ENCODE data around the gene TAGLN.
A peak's percentile ranks its signal among the peaks of the same experiment; 100 is the strongest.

TAGLN gene

DNA sequence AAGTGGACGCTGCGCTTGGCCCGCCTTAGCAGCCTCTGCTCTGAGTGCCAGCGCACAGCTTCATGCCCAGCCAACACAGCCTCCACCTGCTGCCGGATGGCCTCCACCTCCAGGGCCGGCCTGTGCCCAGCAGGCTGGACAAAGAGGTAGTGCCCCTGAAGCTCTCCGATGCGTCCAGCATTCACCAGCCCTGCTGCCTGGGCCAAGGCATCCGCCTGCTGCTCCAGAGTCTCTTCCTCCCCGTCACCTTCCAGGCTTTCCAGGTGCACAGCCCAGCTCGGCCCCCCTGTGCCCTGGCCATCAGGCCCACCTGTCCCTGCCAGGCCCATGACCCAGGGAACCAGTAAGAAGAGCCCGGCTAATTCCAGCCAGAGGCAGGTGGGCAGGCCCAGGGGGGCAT lies 30.2 kb downstream of the TAGLN start:
- Histone ChIP-seq H3K4me3 (ENCODE audit: low read length) (no peak overlapping the region), H3K36me3 (ENCODE audit: insufficient read depth, low read length) (peaks cover 48% of the 10 kb centered on the region), H3K4me2 (ENCODE audit: low read length) (no peak overlapping the region), H3K9me3 (replicated peaks; ENCODE audit: low read length) (no peaks in the 10 kb centered on the region), H3K4me1 (ENCODE audit: control insufficient read depth, insufficient read depth, low read length) (peaks cover 28% of the 10 kb centered on the region), H3K9ac (ENCODE audit: low read depth, low read length) (no peak overlapping the region), H3K27me3 (ENCODE audit: control insufficient read depth, insufficient read depth, low read length) (no peaks in the 10 kb centered on the region)

GRCh38 chr11:117229931-117230285 lies 30.7 kb downstream of the TAGLN start:
- Histone ChIP-seq H3K4me2 (ENCODE audit: low read length) (peak overlapping the region; percentile 99), H3K4me1 (ENCODE audit: control insufficient read depth, insufficient read depth, low read length) (peaks cover 28% of the 10 kb centered on the region), H3K9me3 (replicated peaks; ENCODE audit: low read length) (no peaks in the 10 kb centered on the region), H3K36me3 (ENCODE audit: insufficient read depth, low read length) (peaks cover 46% of the 10 kb centered on the region), H3K9ac (ENCODE audit: low read depth, low read length) (peak overlapping the region; percentile 99), H3K27me3 (ENCODE audit: control insufficient read depth, insufficient read depth, low read length) (no peaks in the 10 kb centered on the region), H3K4me3 (ENCODE audit: low read length) (peak overlapping the region; percentile 100)

DNA sequence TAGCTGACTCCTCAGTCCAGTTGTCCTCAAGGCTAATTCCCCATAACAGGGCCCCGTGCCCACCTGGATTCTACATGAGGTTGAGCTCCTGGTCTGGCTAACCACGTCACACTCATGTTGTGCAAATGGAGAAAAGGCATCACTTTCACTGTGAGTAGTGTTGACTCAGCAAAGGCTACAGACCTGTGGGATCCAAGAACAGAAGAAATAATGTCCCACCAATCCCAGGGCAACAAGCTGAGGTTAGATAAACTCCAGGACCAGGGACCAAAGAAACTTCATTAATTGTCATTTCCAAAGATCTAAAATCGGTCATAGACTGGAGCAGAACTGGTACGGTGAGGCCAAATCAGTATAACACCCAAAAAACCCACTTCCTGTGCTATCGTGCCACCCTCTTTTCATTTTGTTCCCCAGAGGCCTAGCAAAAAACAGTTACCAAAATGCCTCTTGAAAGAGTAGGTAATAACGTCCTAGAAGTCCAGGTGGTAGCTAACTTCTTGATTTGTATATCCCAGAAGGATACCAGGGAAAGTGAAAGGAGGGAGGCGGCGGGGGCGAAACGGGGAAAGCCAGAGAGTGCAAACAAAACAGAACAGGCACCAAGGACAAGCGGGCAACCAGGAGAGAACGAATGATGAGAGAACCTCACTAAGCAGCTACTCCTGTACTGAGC lies 31.3 kb downstream of the TAGLN start:
- H3K27me3 ChIP-seq (ENCODE audit: control insufficient read depth, insufficient read depth, low read length) = no peaks in the 10 kb centered on the region
- H3K4me1 ChIP-seq (ENCODE audit: control insufficient read depth, insufficient read depth, low read length) = peaks cover 28% of the 10 kb centered on the region
- peak overlapping the region; percentile 100 for H3K4me3 ChIP-seq (ENCODE audit: low read length)
- H3K9me3 ChIP-seq (replicated peaks; ENCODE audit: low read length) = no peaks in the 10 kb centered on the region
- peak overlapping the region; percentile 99 for H3K4me2 ChIP-seq (ENCODE audit: low read length)
- peaks cover 44% of the 10 kb centered on the region for H3K36me3 ChIP-seq (ENCODE audit: insufficient read depth, low read length)
- H3K9ac ChIP-seq (ENCODE audit: low read depth, low read length) = peak overlapping the region; percentile 99

DNA sequence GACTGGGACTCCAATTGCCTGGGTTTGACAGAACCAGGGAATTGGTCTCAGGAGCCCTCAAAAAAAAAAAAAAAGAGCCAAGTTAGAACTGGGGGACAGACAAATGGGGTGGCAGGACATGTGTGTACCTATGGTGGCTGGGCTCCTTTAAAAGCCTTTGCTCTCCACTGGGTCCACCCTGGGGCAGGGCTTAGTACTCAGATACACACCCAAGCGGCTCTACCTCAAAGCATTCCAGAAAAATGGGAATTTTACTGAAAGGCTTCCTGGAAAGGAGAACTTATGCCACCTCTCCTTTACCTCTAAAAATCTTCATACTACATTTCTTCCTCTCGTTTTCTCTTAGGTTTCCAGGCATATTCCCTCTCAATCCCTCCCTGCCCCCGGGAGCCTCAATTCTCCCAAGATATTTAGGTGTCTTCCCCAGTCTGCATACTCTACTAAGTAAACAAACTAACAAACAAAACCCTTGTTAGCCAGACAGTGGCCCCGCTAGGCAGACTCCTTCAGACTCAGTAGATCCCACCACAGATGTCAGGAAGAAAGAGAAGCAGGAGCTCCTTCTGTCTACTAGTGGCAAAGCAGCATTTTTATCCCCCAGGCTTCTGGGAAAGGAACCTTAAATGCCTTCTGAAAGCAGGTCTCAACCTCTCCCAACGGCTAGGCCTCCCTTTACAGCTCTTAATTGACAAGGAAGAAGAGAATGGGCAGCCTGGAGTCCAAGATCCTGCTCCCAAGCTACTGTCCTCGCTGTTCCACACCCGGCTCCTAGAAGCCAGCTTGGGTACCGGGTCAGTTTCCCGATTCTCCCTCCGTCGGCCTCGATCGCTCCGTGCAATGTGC lies 32.0 kb downstream of the TAGLN start:
- peak overlapping the region; percentile 99 for H3K4me2 ChIP-seq (ENCODE audit: low read length)
- H3K27me3 ChIP-seq (ENCODE audit: control insufficient read depth, insufficient read depth, low read length) = no peaks in the 10 kb centered on the region
- no peaks in the 10 kb centered on the region for H3K9me3 ChIP-seq (replicated peaks; ENCODE audit: low read length)
- H3K4me1 ChIP-seq (ENCODE audit: control insufficient read depth, insufficient read depth, low read length) = peaks cover 28% of the 10 kb centered on the region
- peaks cover 38% of the 10 kb centered on the region for H3K36me3 ChIP-seq (ENCODE audit: insufficient read depth, low read length)
- peak overlapping the region; percentile 99 for H3K9ac ChIP-seq (ENCODE audit: low read depth, low read length)
- peak overlapping the region; percentile 100 for H3K4me3 ChIP-seq (ENCODE audit: low read length)

- Histone ChIP-seq H3K4me3 (ENCODE audit: low read length) (peak within 1 kb of the TSS; percentile 100), H3K4me1 (ENCODE audit: control insufficient read depth, insufficient read depth, low read length) (peaks cover 28% of the 10 kb centered on the region), H3K9ac (ENCODE audit: low read depth, low read length) (peak within 1 kb of the TSS; percentile 99), H3K9me3 (replicated peaks; ENCODE audit: low read length) (no peaks in the 10 kb centered on the region), H3K36me3 (ENCODE audit: insufficient read depth, low read length) (peaks cover 36% of the 10 kb centered on the region), H3K27me3 (ENCODE audit: control insufficient read depth, insufficient read depth, low read length) (no peaks in the 10 kb centered on the region), H3K4me2 (ENCODE audit: low read length) (peak within 1 kb of the TSS; percentile 99)
These were observed 32.6 kb downstream of the TAGLN start, which contains the start of gene PCSK7 for GRCh38 chr11:117231842-117232091. Gene PCSK7, minus strand, starts transcription at chr11:117232073. Its CDS starts 2,229 bp downstream, at chr11:117229844.

- peak within 1 kb of the TSS; percentile 99 for H3K4me2 ChIP-seq (ENCODE audit: low read length)
- peak within 1 kb of the TSS; percentile 100 for H3K4me3 ChIP-seq (ENCODE audit: low read length)
- H3K27me3 ChIP-seq (ENCODE audit: control insufficient read depth, insufficient read depth, low read length) = no peaks in the 10 kb centered on the region
- no peaks in the 10 kb centered on the region for H3K9me3 ChIP-seq (replicated peaks; ENCODE audit: low read length)
- peak within 1 kb of the TSS; percentile 99 for H3K9ac ChIP-seq (ENCODE audit: low read depth, low read length)
- H3K4me1 ChIP-seq (ENCODE audit: control insufficient read depth, insufficient read depth, low read length) = peaks cover 28% of the 10 kb centered on the region
- H3K36me3 ChIP-seq (ENCODE audit: insufficient read depth, low read length) = peaks cover 31% of the 10 kb centered on the region
These were observed 33.1 kb downstream of the TAGLN start, which contains the start of gene RNF214 for GRCh38 chr11:117232092-117232878. Gene RNF214, plus strand, starts transcription at chr11:117232671. Its CDS starts 1,602 bp downstream, at chr11:117234273.

- Histone ChIP-seq H3K4me2 (ENCODE audit: low read length) (peak overlapping the region; percentile 92), H3K9me3 (replicated peaks; ENCODE audit: low read length) (no peaks in the 10 kb centered on the region), H3K4me1 (ENCODE audit: control insufficient read depth, insufficient read depth, low read length) (peaks cover 28% of the 10 kb centered on the region), H3K27me3 (ENCODE audit: control insufficient read depth, insufficient read depth, low read length) (no peaks in the 10 kb centered on the region), H3K9ac (ENCODE audit: low read depth, low read length) (peak overlapping the region; percentile 85), H3K4me3 (ENCODE audit: low read length) (peak overlapping the region; percentile 100), H3K36me3 (ENCODE audit: insufficient read depth, low read length) (peaks cover 26% of the 10 kb centered on the region)
These were observed 33.8 kb downstream of the TAGLN start for GRCh38 chr11:117232911-117233409.

- Histone ChIP-seq H3K9me3 (replicated peaks; ENCODE audit: low read length) (no peaks in the 10 kb centered on the region), H3K4me2 (ENCODE audit: low read length) (no peak overlapping the region), H3K4me3 (ENCODE audit: low read length) (no peak overlapping the region), H3K36me3 (ENCODE audit: insufficient read depth, low read length) (peaks cover 11% of the 10 kb centered on the region), H3K4me1 (ENCODE audit: control insufficient read depth, insufficient read depth, low read length) (peaks cover 24% of the 10 kb centered on the region), H3K27me3 (ENCODE audit: control insufficient read depth, insufficient read depth, low read length) (no peaks in the 10 kb centered on the region), H3K9ac (ENCODE audit: low read depth, low read length) (peak overlapping the region; percentile 33)
These were observed 39.1 kb downstream of the TAGLN start for GRCh38 chr11:117238221-117238620.

GRCh38 chr11:117239295-117239694 lies 40.1 kb downstream of the TAGLN start:
- Histone ChIP-seq H3K4me1 (ENCODE audit: control insufficient read depth, insufficient read depth, low read length) (peaks cover 14% of the 10 kb centered on the region), H3K9me3 (replicated peaks; ENCODE audit: low read length) (no peaks in the 10 kb centered on the region), H3K4me2 (ENCODE audit: low read length) (peak overlapping the region; percentile 13), H3K36me3 (ENCODE audit: insufficient read depth, low read length) (peaks cover 18% of the 10 kb centered on the region), H3K27me3 (ENCODE audit: control insufficient read depth, insufficient read depth, low read length) (no peaks in the 10 kb centered on the region), H3K9ac (ENCODE audit: low read depth, low read length) (no peak overlapping the region), H3K4me3 (ENCODE audit: low read length) (no peak overlapping the region)

DNA sequence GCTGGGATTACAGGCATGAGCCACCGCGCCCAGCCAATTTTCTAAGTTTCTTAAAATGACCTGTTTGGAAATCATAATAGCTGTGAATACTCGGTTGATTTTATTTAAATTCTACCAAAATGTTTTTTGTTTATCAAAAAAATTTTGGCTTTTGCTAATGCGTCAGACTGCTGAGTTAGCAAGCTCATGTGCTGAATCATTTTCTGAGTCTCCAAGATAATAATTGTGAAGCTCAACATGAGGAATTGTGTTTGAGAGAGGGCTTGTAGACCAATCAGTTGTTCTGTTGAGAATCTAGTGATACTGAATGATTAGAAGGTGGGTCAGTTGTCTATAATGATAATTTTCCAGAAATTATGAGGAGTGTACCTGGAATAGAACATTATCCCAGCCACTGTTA lies 49.2 kb downstream of the TAGLN start:
- no peak overlapping the region for H3K4me2 ChIP-seq (ENCODE audit: low read length)
- H3K4me3 ChIP-seq (ENCODE audit: low read length) = no peak overlapping the region
- peaks cover 40% of the 10 kb centered on the region for H3K36me3 ChIP-seq (ENCODE audit: insufficient read depth, low read length)
- H3K9me3 ChIP-seq (replicated peaks; ENCODE audit: low read length) = no peaks in the 10 kb centered on the region
- no peaks in the 10 kb centered on the region for H3K27me3 ChIP-seq (ENCODE audit: control insufficient read depth, insufficient read depth, low read length)
- no peaks in the 10 kb centered on the region for H3K4me1 ChIP-seq (ENCODE audit: control insufficient read depth, insufficient read depth, low read length)
- H3K9ac ChIP-seq (ENCODE audit: low read depth, low read length) = no peak overlapping the region

DNA sequence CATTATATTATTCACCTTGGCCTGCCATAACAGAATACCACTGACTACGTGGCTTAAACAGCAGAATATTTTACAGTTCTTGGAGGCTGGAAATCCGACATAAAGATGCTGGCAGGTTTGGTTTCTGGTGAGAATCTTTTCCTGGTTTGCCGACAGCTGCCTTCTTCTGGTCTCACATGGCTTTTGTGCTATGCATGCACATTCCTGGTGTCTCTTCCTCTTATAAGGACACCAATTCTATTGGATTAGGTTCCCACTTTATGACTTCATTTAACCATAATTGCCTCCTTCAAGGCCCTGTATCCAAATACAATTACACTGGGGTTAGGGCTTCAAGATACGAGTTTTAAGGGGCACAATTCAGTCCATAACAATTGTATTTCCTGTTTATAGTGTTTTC lies 50.4 kb downstream of the TAGLN start:
- Histone ChIP-seq H3K36me3 (ENCODE audit: insufficient read depth, low read length) (peaks cover 34% of the 10 kb centered on the region), H3K4me3 (ENCODE audit: low read length) (no peak overlapping the region), H3K27me3 (ENCODE audit: control insufficient read depth, insufficient read depth, low read length) (no peaks in the 10 kb centered on the region)

More for the DNA sequence above, 50.4 kb downstream of the TAGLN start:
- Histone ChIP-seq H3K4me2 (ENCODE audit: low read length) (no peak overlapping the region), H3K4me1 (ENCODE audit: control insufficient read depth, insufficient read depth, low read length) (no peaks in the 10 kb centered on the region), H3K9me3 (replicated peaks; ENCODE audit: low read length) (no peaks in the 10 kb centered on the region), H3K9ac (ENCODE audit: low read depth, low read length) (no peak overlapping the region)
